Left lung (tissue), 10 donors: ENCODE measurements around the gene SPATA12. TPM values are rescaled to one million over a fixed set of nuclear protein-coding genes. Genes with fewer than 3 reads are reported as not detected.
"Not testable (repeated sequence)": the region's sequence is repeated elsewhere in the genome, so short reads cannot be mapped to it uniquely, and the experiment has no call there.

Experiments used
- ATAC-seq: fragments of 200-7000 bp; cut with Tn5 transposase; one replicate; pipeline ENCODE4 v1.9.1; 2020; ENCODE audit warnings: moderate library complexity
- DNase-seq, 4 donors: peaks; one replicate each; pipeline ENCODE4 v3.0.0-alpha.2; 2013 to 2020
- H3K27ac ChIP-seq, 2 donors: fragments of 200-600 bp; sonication (generic) in 1 of 2; one replicate each; pipeline versions ENCODE4 v1.5.0 to v1.8.0; 2020 to 2021
- H3K27me3 ChIP-seq, 2 donors: fragments of 200-600 bp; sonication (generic) in 1 of 2; one replicate each; pipeline versions ENCODE4 v1.5.0 to v1.8.0; 2020 to 2021
- H3K36me3 ChIP-seq, 2 donors: fragments of 200-600 bp; sonication (generic) in 1 of 2; one replicate each; pipeline versions ENCODE4 v1.5.0 to v1.8.0; 2020 to 2021
- H3K4me1 ChIP-seq, 2 donors: fragments of 200-600 bp; one replicate each; pipeline ENCODE4 v1.8.0; 2021
- H3K4me3 ChIP-seq, 2 donors: fragments of 200-600 bp; sonication (generic) in 1 of 2; one replicate each; pipeline versions ENCODE4 v1.5.0 to v1.8.0; 2020 to 2021; ENCODE audit warnings: mild to moderate bottlenecking in 1 of 2
- H3K9me3 ChIP-seq, 2 donors: fragments of 200-600 bp; sonication (generic) in 1 of 2; one replicate each; pipeline versions ENCODE4 v1.5.0 to v1.8.0; 2020 to 2021
- intact Hi-C, 2 donors: fragments of 100-400 bp; cut with DNase I; formaldehyde crosslinking; loops; one replicate each; pipeline versions ENCODE4 v1.11.2 to v1.14.2; 2022
- polyA plus RNA-seq, 6 donors: library from polyadenylated mRNA; unstranded; fragments of 120-200 nt; gene quantifications; one replicate each; pipeline ENCODE4 v1.2.1, GENCODE V29; 2013; ENCODE audit not compliant: insufficient read length in 6 of 6
- total RNA-seq, 2 donors: library from RNA; stranded (reverse); fragmentation: NEBNext Ultra II Directional; extraction: Animal tissue kit (Norgen Biotek cat#: 25700); gene quantifications; one replicate each; pipeline ENCODE4 v1.2.1, GENCODE V29; 2021
- TF ChIP-seq, protein P1 (sequence below), 2 donors: fragments of 200-600 bp; sonication (generic) in 1 of 2; IDR thresholded peaks; one replicate each; pipeline versions ENCODE4 v1.5.0 to v1.8.0; 2021; ENCODE audit warnings: antibody characterized with exemption in 2 of 2
- donor health status: DM: no; HTN: yes; CAD: no.
- donor health status: DM: no; HTN: no; CAD: no.

The SPATA12 gene
- total and polyA plus RNA-seq, 8 donors = 0.17 to 0.21 TPM; not detected in 6

DNA sequence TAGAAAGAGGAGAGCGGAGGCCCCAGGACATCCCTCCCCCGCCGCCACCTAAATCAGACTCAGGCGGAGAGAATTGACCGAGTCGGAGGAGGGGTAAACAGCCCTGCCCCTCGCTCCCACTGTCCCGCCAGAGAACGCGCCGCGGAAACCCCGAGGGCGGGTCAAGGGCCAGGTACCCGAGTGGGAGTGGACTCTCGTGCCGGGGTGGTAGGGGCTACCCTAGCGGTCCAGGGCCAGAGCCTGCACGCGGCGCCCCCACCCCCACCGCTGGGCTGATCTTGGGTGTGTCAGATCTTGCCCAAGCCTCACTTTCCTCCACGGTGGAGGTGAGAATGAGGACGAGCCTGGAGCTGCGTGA lies 19.0 kb downstream of the SPATA12 start:
- Histone ChIP-seq H3K4me1 (peaks cover 0 to 12% of the 10 kb centered on the region in 2 donors), H3K36me3 (no peaks in the 10 kb centered on the region), H3K27me3 (peaks cover 3 to 44% of the 10 kb centered on the region in 2 donors), H3K4me3 (peak overlapping the region; percentile 66 to 68), H3K9me3 (no peaks in the 10 kb centered on the region), H3K27ac (no peak overlapping the region)
- ATAC-seq (peak; percentile 16), DNase-seq (peak in 2 of 4 donors; percentile 36 to 79)
- intact Hi-C loops = no loop called here
- TF ChIP-seq, protein P1, sequence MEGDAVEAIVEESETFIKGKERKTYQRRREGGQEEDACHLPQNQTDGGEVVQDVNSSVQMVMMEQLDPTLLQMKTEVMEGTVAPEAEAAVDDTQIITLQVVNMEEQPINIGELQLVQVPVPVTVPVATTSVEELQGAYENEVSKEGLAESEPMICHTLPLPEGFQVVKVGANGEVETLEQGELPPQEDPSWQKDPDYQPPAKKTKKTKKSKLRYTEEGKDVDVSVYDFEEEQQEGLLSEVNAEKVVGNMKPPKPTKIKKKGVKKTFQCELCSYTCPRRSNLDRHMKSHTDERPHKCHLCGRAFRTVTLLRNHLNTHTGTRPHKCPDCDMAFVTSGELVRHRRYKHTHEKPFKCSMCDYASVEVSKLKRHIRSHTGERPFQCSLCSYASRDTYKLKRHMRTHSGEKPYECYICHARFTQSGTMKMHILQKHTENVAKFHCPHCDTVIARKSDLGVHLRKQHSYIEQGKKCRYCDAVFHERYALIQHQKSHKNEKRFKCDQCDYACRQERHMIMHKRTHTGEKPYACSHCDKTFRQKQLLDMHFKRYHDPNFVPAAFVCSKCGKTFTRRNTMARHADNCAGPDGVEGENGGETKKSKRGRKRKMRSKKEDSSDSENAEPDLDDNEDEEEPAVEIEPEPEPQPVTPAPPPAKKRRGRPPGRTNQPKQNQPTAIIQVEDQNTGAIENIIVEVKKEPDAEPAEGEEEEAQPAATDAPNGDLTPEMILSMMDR (IDR thresholded peaks at IDR 0.05) = no peak

DNA sequence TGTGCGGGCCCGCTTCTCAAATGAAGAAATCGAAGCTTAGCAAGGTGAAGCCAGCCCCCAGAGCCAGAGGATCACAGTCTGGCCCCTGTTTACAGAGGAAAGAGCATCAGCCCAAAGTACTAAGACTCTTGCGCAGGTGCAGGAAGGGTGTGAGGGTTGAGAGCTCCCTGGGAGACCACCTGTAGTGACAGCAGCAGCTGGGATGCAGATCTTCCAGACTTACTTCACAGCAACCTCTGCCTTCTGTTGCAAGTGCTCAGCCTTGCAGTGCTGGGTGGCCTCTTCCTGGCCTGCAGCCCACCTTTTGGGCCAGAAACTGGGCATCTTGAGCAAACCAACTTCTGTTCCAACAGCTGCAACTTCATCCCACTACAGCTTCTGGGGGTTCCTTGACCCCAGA lies 19.7 kb downstream of the SPATA12 start:
- peaks cover 0 to 12% of the 10 kb centered on the region in 2 donors for H3K4me1 ChIP-seq
- H3K27ac ChIP-seq = no peak overlapping the region
- no peaks in the 10 kb centered on the region for H3K36me3 ChIP-seq
- no peaks in the 10 kb centered on the region for H3K9me3 ChIP-seq
- intact Hi-C loops = no loop called here
- H3K4me3 ChIP-seq = no peak overlapping the region
- DNase-seq = no peak
- peaks cover 3 to 39% of the 10 kb centered on the region in 2 donors for H3K27me3 ChIP-seq
- TF ChIP-seq, protein P1 (IDR thresholded peaks at IDR 0.05) = no peak
- ATAC-seq = no peak

DNA sequence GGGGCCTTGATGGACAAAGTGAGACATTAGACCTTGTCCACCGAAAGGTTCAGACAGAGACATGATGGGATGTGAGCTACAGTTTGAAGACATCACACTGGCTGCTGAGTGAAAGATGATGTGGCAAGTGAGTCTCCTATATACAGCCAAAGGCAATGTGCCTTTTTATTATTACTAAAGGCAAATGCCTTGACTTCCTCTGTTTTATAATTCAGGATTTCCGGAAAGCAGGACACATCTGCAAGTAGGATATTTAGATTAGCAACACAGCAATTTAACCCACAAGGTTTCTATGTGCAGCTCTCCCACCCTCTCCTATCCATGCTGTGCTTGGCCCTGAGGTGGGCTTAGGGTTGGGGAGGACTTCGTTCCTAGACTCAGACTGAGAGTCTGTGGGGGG lies 20.7 kb downstream of the SPATA12 start:
- TF ChIP-seq, protein P1 (IDR thresholded peaks at IDR 0.05) = no peak
- Histone ChIP-seq H3K4me1 (peaks cover 0 to 12% of the 10 kb centered on the region in 2 donors), H3K4me3 (no peak overlapping the region), H3K27me3 (peaks cover 3 to 39% of the 10 kb centered on the region in 2 donors), H3K9me3 (no peaks in the 10 kb centered on the region), H3K36me3 (no peaks in the 10 kb centered on the region), H3K27ac (no peak overlapping the region)
- no peak for DNase-seq
- intact Hi-C loops = no loop called here
- ATAC-seq = no peak

DNA sequence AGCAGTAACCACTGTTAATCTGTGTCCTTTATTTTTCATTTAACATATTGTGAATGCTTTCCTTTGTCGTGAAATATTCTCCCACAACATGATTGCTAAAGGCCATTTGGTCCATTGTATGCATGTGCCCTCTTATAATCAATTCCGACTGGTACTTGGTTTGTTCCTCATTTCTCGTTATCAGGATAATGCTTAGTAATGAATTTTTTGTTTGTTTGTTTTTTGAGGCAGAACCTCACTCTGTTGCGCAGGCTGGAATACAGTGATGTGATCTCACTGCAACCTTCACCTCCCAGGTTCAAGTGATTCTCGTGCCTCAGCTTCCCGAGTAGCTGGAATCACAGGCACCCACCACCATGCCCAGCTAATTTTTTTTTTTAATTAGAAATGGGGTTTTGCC lies 22.0 kb downstream of the SPATA12 start:
- Histone ChIP-seq H3K4me3 (no peak overlapping the region), H3K4me1 (peaks cover 0 to 12% of the 10 kb centered on the region in 2 donors), H3K36me3 (no peaks in the 10 kb centered on the region), H3K27ac (no peak overlapping the region), H3K27me3 (peaks cover 0 to 29% of the 10 kb centered on the region in 2 donors), H3K9me3 (no peaks in the 10 kb centered on the region)
- intact Hi-C loops = no loop called here
- ATAC-seq = no peak
- TF ChIP-seq, protein P1 (IDR thresholded peaks at IDR 0.05) = no peak
- DNase-seq = no peak

DNA sequence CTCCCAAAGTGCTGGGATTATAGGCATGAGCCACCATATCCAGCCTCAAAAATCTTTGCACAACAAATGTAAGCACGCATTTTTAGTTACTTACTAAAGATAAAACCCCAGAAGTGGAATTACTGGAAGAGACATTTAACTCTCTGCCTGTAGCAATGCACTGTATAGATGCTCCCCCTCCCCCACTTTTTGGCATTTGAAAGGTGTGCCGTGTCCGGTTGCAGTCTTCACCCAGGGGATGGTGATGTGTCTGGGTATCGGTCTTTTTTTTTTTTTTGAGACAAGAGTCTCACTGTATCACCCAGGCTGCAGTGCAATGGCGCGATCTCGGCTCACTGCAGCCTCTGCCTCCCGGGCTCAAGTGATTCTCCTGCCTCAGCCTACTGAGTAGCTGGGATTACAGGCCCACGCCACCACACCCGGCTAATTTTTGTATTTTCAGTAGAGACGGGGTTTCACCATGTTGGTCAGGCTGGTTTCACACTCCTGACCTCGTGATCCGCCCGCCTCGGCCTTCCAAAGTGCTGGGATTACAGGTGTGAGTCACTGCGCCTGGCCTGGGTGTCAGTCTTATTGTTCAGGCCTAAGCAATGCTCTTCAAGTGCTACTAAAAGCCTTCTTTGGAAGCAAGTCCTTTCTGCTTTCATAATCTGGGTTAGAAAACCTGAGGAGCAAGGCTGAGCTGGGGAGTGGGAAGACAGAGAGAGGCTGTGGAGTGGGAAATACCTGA lies 23.0 kb downstream of the SPATA12 start:
- H3K27ac ChIP-seq, DNase-seq, H3K9me3 ChIP-seq, H3K36me3 ChIP-seq, H3K4me1 ChIP-seq, intact Hi-C loops, H3K4me3 ChIP-seq, ATAC-seq: not testable (repeated sequence)
- peaks cover 0 to 19% of the 10 kb centered on the region in 2 donors for H3K27me3 ChIP-seq

DNA sequence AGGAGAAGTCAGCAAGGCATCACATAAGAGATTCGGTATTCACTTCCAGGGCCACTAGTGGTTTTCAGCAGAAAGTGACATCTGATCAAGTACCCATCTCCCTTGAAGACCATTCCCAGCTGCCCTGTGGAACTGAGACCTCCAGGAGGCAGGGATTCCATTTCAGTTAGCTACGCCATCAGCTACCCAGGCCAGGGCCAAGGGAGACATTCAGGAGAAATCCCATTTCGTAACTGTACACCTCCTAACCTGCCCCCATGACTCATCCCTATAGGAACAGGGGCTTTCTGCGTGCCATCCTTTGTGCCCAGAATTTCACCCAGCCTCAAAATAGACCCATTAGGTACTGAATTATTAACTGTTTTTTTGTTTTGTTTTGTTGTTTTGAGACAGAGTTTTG lies 24.7 kb downstream of the SPATA12 start:
- H3K36me3 ChIP-seq = no peaks in the 10 kb centered on the region
- peaks cover 0 to 3% of the 10 kb centered on the region in 2 donors for H3K27me3 ChIP-seq
- TF ChIP-seq, protein P1 (IDR thresholded peaks at IDR 0.05) = no peak
- H3K9me3 ChIP-seq = no peaks in the 10 kb centered on the region
- H3K27ac ChIP-seq = no peak overlapping the region
- DNase-seq (no peak), ATAC-seq (no peak)
- no peak overlapping the region for H3K4me3 ChIP-seq
- intact Hi-C loops = no loop called here
- no peaks in the 10 kb centered on the region for H3K4me1 ChIP-seq
